GM19397 (cell line): ENCODE results near the gene TOM1.
"Not testable (repeated sequence)": the region's sequence is repeated elsewhere in the genome, so short reads cannot be mapped to it uniquely, and the experiment has no call there.

Experiments used
- ATAC-seq: cut with Tn5 transposase; IDR thresholded peaks from one replicate; pipeline ENCODE4 v1.9.1; 2021; ENCODE audit warnings: mild to moderate bottlenecking, moderate library complexity; ENCODE audit not compliant: unreplicated experiment

TOM1 gene

GRCh38 chr22:35363566-35364086, 63.9 kb downstream of the TOM1 start:
- no peak for ATAC-seq

GRCh38 chr22:35364230-35364629, 64.5 kb downstream of the TOM1 start:
- ATAC-seq: not testable (repeated sequence)

- ATAC-seq: no peak
Observed at GRCh38 chr22:35367331-35367886, 67.7 kb downstream of the TOM1 start.

- ATAC-seq: no peak
Observed at GRCh38 chr22:35368386-35368785, 68.7 kb downstream of the TOM1 start.

- ATAC-seq: no peak
Observed at GRCh38 chr22:35369996-35370395, 70.3 kb downstream of the TOM1 start.

- ATAC-seq: no peak
Observed at GRCh38 chr22:35373781-35374180, 74.1 kb downstream of the TOM1 start.

- ATAC-seq: no peak
Observed at GRCh38 chr22:35375031-35375430, 75.3 kb downstream of the TOM1 start.

GRCh38 chr22:35375526-35375925, 75.8 kb downstream of the TOM1 start:
- ATAC-seq: no peak

GRCh38 chr22:35376728-35377472, 77.2 kb downstream of the TOM1 start:
- ATAC-seq: no peak

- no peak for ATAC-seq
Observed at GRCh38 chr22:35377735-35378134, 78.0 kb downstream of the TOM1 start.

GRCh38 chr22:35378621-35379020, 78.9 kb downstream of the TOM1 start:
- ATAC-seq: no peak

GRCh38 chr22:35379146-35379993, 79.7 kb downstream of the TOM1 start:
- no peak for ATAC-seq

- ATAC-seq: no peak
Observed at GRCh38 chr22:35380013-35380412, 80.3 kb downstream of the TOM1 start.

GRCh38 chr22:35380537-35381423, 81.1 kb downstream of the TOM1 start, which contains the start of gene HMOX1:
Gene HMOX1, plus strand, starts transcription at chr22:35381096. Its CDS starts 78 bp downstream, at chr22:35381174.
- no peak for ATAC-seq

- no peak for ATAC-seq
Observed at GRCh38 chr22:35381424-35382009, 81.8 kb downstream of the TOM1 start.

- no peak for ATAC-seq
Observed at GRCh38 chr22:35383679-35384071, 84.0 kb downstream of the TOM1 start.

- ATAC-seq: no peak
Observed at GRCh38 chr22:35384527-35384926, 84.8 kb downstream of the TOM1 start.

- no peak for ATAC-seq
Observed at GRCh38 chr22:35384975-35385588, 85.4 kb downstream of the TOM1 start.

GRCh38 chr22:35386670-35387288, 87.1 kb downstream of the TOM1 start:
- ATAC-seq: no peak
